HepG2 (cell line): ENCODE measurements around the gene POLR3F. TPM values are rescaled to one million over a fixed set of nuclear protein-coding genes. Genes with fewer than 3 reads are reported as not detected.
A peak's percentile ranks its signal among the peaks of the same experiment; 100 is the strongest.

Source experiments
- ARHGAP35 ChIP-seq: sonication (generic); formaldehyde crosslinking; IDR thresholded peaks from 2 replicates; pipeline ENCODE4 v1.9.0; 2022; ENCODE audit warnings: mild to moderate bottlenecking, inconsistent platforms, moderate library complexity, missing genetic modification reagents, borderline replicate concordance
- DNMT1 ChIP-seq: sonication (generic); formaldehyde crosslinking; IDR thresholded peaks from 2 replicates; pipeline ENCODE4 v1.5.1; 2020; ENCODE audit warnings: mild to moderate bottlenecking, missing genetic modification reagents
- FLYWCH1 ChIP-seq: sonication (generic); formaldehyde crosslinking; IDR thresholded peaks from 2 replicates; pipeline ENCODE4 v1.8.1; 2023; ENCODE audit warnings: mild to moderate bottlenecking, missing genetic modification reagents
- FOXK1 ChIP-seq: sonication (generic); formaldehyde crosslinking; IDR thresholded peaks from 2 replicates; pipeline ENCODE4 v1.4.0; 2020; ENCODE audit warnings: low read depth, missing genetic modification reagents, borderline replicate concordance
- GRHL1 ChIP-seq: sonication (generic); formaldehyde crosslinking; conservative IDR thresholded peaks from 2 replicates; pipeline ENCODE4 v1.8.0; 2022; ENCODE audit warnings: missing genetic modification reagents
- MAX ChIP-seq: IDR thresholded peaks from 2 replicates; pipeline ENCODE4 v1.6.1; 2012; ENCODE audit warnings: inconsistent platforms
- RARG ChIP-seq: sonication (generic); formaldehyde crosslinking; IDR thresholded peaks from 2 replicates; pipeline ENCODE4 v1.4.0; 2020; ENCODE audit warnings: low read depth, mild to moderate bottlenecking, missing genetic modification reagents
- SIN3A ChIP-seq: IDR thresholded peaks from 2 replicates; pipeline ENCODE4 v1.6.1; 2011; ENCODE audit warnings: low read depth, mild to moderate bottlenecking, control low read depth, low read length, borderline replicate concordance
- YY1 ChIP-seq: IDR thresholded peaks from 2 replicates; pipeline ENCODE4 v1.6.1; 2011; ENCODE audit warnings: low read length, low read depth, moderate library complexity, mild to moderate bottlenecking; ENCODE audit not compliant: insufficient read depth, insufficient replicate concordance
- ZNF224 ChIP-seq: sonication (generic); formaldehyde crosslinking; IDR thresholded peaks from 2 replicates; pipeline ENCODE4 v1.5.0; 2020; ENCODE audit warnings: mild to moderate bottlenecking, missing genetic modification reagents
- ZNF274 ChIP-seq: sonication (generic); formaldehyde crosslinking; IDR thresholded peaks from 2 replicates; pipeline ENCODE4 v1.5.1; 2020; ENCODE audit warnings: mild to moderate bottlenecking, missing genetic modification reagents
- ZNF30 ChIP-seq: sonication (generic); formaldehyde crosslinking; IDR thresholded peaks from 2 replicates; pipeline ENCODE4 v1.5.0; 2020; ENCODE audit warnings: mild to moderate bottlenecking, missing genetic modification reagents
- ZNF326 ChIP-seq: sonication (generic); formaldehyde crosslinking; IDR thresholded peaks from 2 replicates; pipeline ENCODE4 v1.4.0; 2020; ENCODE audit warnings: missing genetic modification reagents, borderline replicate concordance
- ZNF672 ChIP-seq: sonication (generic); formaldehyde crosslinking; IDR thresholded peaks from 2 replicates; pipeline ENCODE4 v1.8.1; 2022; ENCODE audit warnings: missing genetic modification reagents
- ZNF746 ChIP-seq: sonication (generic); formaldehyde crosslinking; IDR thresholded peaks from 2 replicates; pipeline ENCODE4 v1.8.0; 2022; ENCODE audit warnings: mild to moderate bottlenecking, missing genetic modification reagents
- ZNF766 ChIP-seq: sonication (generic); formaldehyde crosslinking; IDR thresholded peaks from 2 replicates; pipeline ENCODE4 v1.5.0; 2020; ENCODE audit warnings: missing genetic modification reagents, borderline replicate concordance
- ZNF784 ChIP-seq: sonication (generic); formaldehyde crosslinking; IDR thresholded peaks from 2 replicates; pipeline ENCODE4 v1.5.1; 2020; ENCODE audit warnings: missing genetic modification reagents, mild to moderate bottlenecking, borderline replicate concordance
- ZNF792 ChIP-seq: IDR thresholded peaks from 2 replicates; pipeline ENCODE4 v1.6.1; 2016
- ZNF883 ChIP-seq: sonication (generic); formaldehyde crosslinking; IDR thresholded peaks from 2 replicates; pipeline ENCODE4 v1.5.1; 2020; ENCODE audit warnings: mild to moderate bottlenecking, missing genetic modification reagents; ENCODE audit errors: not compliant biosample characterization
- polyA plus RNA-seq, 8 experiments: library from polyadenylated mRNA; depleted of rRNA in 3 of 8; stranded (reverse) in 7 of 8; unstranded in 1 of 8; fragments of >200 nt; fragmentation: Illumina TruSeq in 4 of 8; extraction: Trizol in 4 of 8; gene quantifications; 2 replicates each; pipeline versions ENCODE4 v1.2.1 to v1.2.3, GENCODE V29; 2011 to 2016; ENCODE audit warnings: low read depth in 4 of 8, missing spikeins in 1 of 8, mixed read lengths in 1 of 8; ENCODE audit not compliant: insufficient read depth in 1 of 8
- total RNA-seq, 5 experiments: library from RNA; depleted of rRNA; stranded (reverse); fragments of >200 nt; fragmentation: Illumina TruSeq; extraction: Trizol; gene quantifications; 2 replicates each; pipeline ENCODE4 v1.2.3, GENCODE V29; 2016; ENCODE audit warnings: low read depth in 1 of 5
- TF ChIP-seq, protein P1 (sequence below): sonication (generic); formaldehyde crosslinking; IDR thresholded peaks from 2 replicates; pipeline ENCODE4 v1.9.0; 2022; ENCODE audit warnings: low read depth, missing genetic modification reagents
- TF ChIP-seq, protein P2 (sequence below): sonication (generic); formaldehyde crosslinking; IDR thresholded peaks from 2 replicates; pipeline ENCODE4 v1.5.0; 2020; ENCODE audit warnings: mild to moderate bottlenecking, missing genetic modification reagents
- TF ChIP-seq, protein P3 (sequence below): sonication (generic); formaldehyde crosslinking; IDR thresholded peaks from 2 replicates; pipeline ENCODE4 v1.4.0; 2020; ENCODE audit warnings: mild to moderate bottlenecking, missing genetic modification reagents

POLR3F gene
- total and polyA plus RNA-seq, 2 of the 13 experiments (the other 11 are each of a cell fraction or from before 2014, with no cell fraction given), result 11.7 to 25.5 TPM

- TF ChIP-seq YY1, result peak; percentile 99
- TF ChIP-seq GRHL1 (CRISPR knock-in tag), result no peak
- TF ChIP-seq ZNF792 (CRISPR knock-in tag), result peak; percentile 84
- TF ChIP-seq, protein P1, sequence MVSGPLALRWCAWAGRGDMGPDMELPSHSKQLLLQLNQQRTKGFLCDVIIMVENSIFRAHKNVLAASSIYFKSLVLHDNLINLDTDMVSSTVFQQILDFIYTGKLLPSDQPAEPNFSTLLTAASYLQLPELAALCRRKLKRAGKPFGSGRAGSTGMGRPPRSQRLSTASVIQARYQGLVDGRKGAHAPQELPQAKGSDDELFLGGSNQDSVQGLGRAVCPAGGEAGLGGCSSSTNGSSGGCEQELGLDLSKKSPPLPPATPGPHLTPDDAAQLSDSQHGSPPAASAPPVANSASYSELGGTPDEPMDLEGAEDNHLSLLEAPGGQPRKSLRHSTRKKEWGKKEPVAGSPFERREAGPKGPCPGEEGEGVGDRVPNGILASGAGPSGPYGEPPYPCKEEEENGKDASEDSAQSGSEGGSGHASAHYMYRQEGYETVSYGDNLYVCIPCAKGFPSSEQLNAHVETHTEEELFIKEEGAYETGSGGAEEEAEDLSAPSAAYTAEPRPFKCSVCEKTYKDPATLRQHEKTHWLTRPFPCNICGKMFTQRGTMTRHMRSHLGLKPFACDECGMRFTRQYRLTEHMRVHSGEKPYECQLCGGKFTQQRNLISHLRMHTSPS (CRISPR knock-in tag), result no peak; the same call in 1 of the 2 replicates
- peak; percentile 77 for TF ChIP-seq MAX
- TF ChIP-seq, protein P2, sequence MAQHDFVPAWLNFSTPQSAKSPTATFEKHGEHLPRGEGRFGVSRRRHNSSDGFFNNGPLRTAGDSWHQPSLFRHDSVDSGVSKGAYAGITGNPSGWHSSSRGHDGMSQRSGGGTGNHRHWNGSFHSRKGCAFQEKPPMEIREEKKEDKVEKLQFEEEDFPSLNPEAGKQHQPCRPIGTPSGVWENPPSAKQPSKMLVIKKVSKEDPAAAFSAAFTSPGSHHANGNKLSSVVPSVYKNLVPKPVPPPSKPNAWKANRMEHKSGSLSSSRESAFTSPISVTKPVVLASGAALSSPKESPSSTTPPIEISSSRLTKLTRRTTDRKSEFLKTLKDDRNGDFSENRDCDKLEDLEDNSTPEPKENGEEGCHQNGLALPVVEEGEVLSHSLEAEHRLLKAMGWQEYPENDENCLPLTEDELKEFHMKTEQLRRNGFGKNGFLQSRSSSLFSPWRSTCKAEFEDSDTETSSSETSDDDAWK (CRISPR knock-in tag), result no peak
- no peak for TF ChIP-seq FLYWCH1 (CRISPR knock-in tag)
- TF ChIP-seq ZNF326, result no peak
- peak; percentile 67 for TF ChIP-seq ZNF746 (CRISPR knock-in tag)
- TF ChIP-seq, protein P3, sequence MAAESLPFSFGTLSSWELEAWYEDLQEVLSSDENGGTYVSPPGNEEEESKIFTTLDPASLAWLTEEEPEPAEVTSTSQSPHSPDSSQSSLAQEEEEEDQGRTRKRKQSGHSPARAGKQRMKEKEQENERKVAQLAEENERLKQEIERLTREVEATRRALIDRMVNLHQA (CRISPR knock-in tag), result no peak
- TF ChIP-seq ZNF30 (CRISPR knock-in tag), result no peak
- TF ChIP-seq DNMT1 (CRISPR knock-in tag), result 0 out of 2 replicates have a peak, but pooled peaks have one; percentile 82
- TF ChIP-seq ZNF274 (CRISPR knock-in tag), result peak; percentile 87; the same call in 1 of the 2 replicates
- TF ChIP-seq ARHGAP35, result peak; percentile 47
- peak; percentile 65; the same call in 1 of the 2 replicates for TF ChIP-seq RARG
- peak; percentile 34 for TF ChIP-seq ZNF883 (CRISPR knock-in tag)
- 0 out of 2 replicates have a peak, but pooled peaks have one; percentile 28 for TF ChIP-seq ZNF672 (CRISPR knock-in tag)
- no peak for TF ChIP-seq ZNF784 (CRISPR knock-in tag)
- no peak; the same call in 1 of the 2 replicates for TF ChIP-seq ZNF766 (CRISPR knock-in tag)
- peak; percentile 81; the same call in 1 of the 2 replicates for TF ChIP-seq ZNF224 (CRISPR knock-in tag)
- peak; percentile 85; the same call in 1 of the 2 replicates for TF ChIP-seq FOXK1 (CRISPR knock-in tag)
- TF ChIP-seq SIN3A, result peak; percentile 83; the same call in 1 of the 2 replicates
These were observed 40.3 kb downstream of the POLR3F start, which contains the start of gene SEC23B (continued) for GRCh38 chr20:18507218-18508191.
